GM18867 (cell line): ENCODE data around the gene TAGLN.

Source experiments
- ATAC-seq: cut with Tn5 transposase; IDR thresholded peaks from one replicate; pipeline ENCODE4 v1.9.1; 2021; ENCODE audit warnings: mild to moderate bottlenecking, moderate library complexity; ENCODE audit not compliant: unreplicated experiment

Gene TAGLN

DNA sequence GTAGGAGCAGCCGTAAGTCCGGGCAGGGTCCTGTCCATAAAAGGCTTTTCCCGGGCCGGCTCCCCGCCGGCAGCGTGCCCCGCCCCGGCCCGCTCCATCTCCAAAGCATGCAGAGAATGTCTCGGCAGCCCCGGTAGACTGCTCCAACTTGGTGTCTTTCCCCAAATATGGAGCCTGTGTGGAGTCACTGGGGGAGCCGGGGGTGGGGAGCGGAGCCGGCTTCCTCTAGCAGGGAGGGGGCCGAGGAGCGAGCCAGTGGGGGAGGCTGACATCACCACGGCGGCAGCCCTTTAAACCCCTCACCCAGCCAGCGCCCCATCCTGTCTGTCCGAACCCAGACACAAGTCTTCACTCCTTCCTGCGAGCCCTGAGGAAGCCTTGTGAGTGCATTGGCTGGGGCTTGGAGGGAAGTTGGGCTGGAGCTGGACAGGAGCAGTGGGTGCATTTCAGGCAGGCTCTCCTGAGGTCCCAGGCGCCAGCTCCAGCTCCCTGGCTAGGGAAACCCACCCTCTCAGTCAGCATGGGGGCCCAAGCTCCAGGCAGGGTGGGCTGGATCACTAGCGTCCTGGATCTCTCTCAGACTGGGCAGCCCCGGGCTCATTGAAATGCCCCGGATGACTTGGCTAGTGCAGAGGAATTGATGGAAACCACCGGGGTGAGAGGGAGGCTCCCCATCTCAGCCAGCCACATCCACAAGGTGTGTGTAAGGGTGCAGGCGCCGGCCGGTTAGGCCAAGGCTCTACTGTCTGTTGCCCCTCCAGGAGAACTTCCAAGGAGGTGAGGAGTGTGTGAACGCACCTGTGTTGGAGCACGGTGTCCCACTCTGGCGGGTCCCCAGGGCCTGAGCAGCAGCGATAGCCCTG, at the start of gene TAGLN:
Gene TAGLN (plus strand): TSS at position 318 of the 863 bp plus-strand sequence. CDS start 3,644 bp downstream, outside the sequence.
- ATAC-seq = no peak

DNA sequence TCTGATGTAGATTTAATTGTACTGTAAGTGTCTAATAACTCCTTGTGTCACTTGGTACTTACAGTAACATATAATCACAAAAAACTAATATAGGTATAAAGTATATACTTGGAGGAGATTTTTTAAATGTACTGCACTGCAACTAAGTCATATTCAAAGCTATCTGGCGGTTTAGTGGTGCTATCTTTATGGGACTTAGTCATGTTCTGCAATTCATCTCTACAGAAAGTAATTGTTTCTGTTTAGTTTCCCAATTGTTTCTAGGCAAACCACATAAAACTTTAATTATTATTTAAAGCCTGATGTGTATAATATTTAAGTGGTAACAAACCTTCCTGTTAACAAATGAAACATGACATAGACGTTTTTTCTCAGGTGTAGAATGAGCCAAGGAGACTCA, 47.1 kb upstream of the TAGLN start:
- no peak for ATAC-seq

GRCh38 chr11:117154468-117154867, 44.7 kb upstream of the TAGLN start:
- no peak for ATAC-seq

DNA sequence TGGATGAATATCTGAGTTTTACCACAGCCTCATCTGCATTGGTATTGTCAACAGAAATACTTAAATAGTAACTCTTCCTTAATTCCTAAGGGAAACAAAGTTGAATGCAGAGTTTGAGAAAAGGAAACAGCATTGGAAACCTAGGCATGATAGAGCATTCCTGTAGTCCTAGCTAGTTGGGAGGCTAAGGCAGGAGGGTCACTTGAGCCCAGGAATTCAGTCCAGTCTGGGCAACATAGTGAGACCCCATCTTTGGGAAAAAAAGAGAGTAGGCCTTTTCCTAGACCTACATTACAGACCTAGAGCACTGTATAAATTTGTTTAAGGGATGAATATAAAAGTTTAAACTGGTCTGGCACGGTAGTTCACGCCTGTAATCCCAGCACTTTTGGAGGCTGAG, 41.7 kb upstream of the TAGLN start:
- ATAC-seq = no peak

DNA sequence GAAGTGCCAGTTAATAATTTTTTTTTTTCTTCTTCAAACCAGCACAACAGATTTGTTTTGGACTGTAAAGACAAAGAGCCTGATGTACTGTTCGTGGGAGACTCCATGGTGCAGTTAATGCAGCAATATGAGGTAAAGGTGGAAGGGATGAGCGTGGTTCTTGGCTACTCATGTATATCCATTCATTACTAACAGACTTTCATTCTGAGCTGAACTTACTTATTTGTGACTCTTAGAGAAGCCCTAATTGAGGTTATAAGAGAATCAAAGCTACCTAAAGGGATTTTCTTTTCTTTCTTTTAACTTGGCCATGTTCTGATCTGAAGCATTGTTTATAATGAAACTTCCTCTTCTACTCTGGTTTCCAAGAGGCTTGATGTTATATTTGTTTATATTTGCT, 39.3 kb upstream of the TAGLN start:
- ATAC-seq = no peak

DNA sequence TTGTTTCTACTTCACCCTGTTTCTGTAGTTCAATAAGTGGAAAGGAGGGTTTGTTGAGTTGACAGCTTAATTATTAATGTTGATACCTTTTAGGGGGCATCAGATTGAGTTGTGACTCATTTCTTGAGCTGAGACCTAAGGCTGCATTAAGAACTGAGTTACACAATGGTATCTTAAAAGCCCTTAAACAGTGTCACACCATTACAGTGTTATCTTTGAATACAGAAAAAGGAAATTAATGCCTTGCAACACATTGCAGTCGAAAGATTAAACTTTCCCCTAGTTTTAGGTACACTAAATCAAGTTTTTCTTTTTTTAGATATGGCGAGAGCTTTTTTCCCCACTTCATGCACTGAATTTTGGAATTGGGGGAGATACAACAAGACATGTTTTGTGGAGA, 38.3 kb upstream of the TAGLN start:
- ATAC-seq = no peak

DNA sequence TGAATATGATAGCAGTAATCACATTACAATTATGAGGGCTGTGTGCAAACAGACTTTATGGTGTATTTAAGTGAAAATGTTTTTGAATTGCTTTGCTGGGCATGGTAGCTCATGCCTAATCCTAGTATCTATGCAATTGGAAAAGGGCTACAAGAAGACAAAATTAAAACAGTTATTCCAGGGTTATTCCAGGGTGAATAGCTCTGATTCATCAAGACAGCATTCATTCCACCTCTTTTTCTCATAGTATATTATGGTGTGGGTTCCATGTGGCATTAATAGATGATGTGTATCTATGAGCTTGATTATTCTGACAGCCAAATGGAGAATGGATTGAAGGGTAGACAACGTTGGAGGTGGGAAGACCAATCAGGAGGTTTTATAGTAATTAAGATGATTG, 32.7 kb upstream of the TAGLN start:
- no peak for ATAC-seq

DNA sequence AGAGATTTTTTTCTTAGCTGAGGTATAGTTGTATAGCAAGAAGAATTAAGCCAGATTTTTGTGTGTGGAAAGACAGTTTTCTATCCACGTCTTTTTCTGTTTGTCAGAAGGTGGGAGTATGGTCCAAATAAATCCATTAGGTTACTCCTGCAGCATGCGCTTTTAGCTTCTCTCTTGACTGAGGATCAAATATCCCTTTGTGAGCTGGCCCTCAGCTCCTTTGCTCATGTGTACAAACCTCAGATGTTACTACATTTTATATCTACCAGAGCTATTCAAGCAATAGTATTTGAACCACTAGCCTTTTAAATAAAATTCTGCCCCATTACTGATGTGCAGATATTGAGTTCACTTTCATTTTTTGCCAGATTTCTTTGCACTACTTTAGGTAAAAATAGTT, 29.4 kb upstream of the TAGLN start:
- no peak for ATAC-seq

DNA sequence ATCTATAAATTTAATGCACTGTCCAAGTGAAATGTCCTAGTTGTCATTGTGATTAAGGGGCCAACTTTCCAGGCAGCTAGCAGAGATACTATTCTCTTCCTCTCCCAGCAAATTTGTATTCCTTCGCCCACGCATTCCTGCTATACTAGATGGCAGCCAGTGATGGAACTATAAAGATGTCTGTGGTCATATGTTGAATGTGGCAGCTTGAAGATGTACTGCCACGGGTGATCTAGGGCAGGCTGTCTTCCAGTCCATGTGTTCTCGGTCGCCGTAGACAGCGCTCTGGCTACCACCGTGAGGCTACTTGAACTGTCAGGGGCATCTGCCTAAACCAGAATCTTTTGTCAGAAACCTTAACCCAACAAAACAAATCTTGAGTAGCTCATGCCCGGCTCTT, 29.0 kb upstream of the TAGLN start:
- no peak for ATAC-seq

GRCh38 chr11:117171007-117171403, 28.2 kb upstream of the TAGLN start:
- no peak for ATAC-seq

GRCh38 chr11:117171404-117172061, 27.6 kb upstream of the TAGLN start:
- no peak for ATAC-seq

DNA sequence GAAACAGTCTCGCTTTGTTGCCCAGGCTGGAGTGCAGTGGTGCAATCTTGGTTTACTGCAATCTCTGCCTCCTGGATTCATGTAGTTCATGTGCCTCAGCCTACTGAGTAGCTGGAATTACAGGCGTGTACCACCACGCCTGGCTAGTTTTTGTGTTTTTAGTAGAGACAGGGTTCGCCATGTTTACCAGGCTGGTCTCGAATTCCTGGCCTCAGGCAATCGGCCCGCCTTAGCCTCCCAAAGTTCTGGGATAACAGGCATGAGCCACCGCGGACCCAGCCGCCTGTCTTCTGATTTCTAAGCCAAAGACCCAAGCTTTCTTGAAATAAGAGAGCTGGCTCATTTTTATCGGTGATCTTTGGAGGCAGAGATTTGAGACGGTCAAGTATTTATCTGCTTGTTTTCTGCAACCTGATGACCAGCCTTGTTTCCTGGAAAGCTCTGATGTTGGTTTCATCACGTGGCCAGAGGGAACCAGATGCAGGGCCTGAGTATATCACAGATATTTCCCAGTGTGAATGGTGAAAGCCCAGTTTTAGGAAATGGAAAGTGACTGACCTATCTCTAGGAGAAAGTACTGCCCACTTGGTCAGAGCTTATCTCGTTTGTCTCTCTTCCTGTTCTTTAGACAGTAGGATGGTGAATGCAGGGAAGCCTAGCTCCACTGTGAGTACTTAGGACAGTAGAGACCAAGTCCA, 26.3 kb upstream of the TAGLN start:
- ATAC-seq = no peak

DNA sequence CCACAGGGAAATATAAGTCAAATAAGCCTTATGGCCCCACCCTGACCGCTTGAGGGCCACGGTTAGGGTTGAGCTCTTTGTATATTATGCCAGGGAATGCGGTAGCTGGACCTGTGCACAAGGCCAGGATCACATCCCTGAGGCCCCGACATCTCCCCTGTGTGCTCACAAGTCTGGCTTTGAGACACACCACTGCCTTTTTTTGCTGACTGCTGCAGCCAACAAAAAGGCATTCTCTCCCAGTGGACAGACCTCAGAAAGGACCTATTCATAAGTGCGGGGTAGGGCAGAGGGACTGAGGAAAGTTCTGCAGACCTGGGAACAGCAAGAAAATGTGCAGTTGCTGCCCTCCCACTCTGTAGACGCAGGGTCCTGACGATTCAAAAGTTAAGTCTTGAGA, 24.1 kb upstream of the TAGLN start:
- no peak for ATAC-seq

- no peak for ATAC-seq
Measured at GRCh38 chr11:117175781-117176180, 23.4 kb upstream of the TAGLN start.

DNA sequence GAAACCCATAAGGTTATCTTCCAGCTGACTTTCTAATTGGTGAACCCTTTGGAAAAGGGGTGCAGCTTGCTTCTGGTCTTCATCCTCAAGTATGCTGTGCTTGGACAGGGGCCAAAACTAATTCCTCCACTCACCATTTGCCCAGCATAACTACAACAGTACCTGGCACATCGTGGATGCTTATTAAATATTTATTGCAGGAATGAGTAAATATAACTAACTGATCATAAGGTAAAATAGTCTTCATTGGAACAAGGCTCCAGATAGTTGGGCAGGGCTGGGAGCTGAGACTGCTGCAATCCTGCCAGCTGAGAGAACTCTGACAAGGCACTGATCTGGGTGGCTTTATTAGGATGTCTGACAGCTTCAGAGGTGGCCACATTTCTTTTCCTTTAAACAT, 23.0 kb upstream of the TAGLN start:
- ATAC-seq = no peak

GRCh38 chr11:117177534-117178209, 21.5 kb upstream of the TAGLN start:
- no peak for ATAC-seq

DNA sequence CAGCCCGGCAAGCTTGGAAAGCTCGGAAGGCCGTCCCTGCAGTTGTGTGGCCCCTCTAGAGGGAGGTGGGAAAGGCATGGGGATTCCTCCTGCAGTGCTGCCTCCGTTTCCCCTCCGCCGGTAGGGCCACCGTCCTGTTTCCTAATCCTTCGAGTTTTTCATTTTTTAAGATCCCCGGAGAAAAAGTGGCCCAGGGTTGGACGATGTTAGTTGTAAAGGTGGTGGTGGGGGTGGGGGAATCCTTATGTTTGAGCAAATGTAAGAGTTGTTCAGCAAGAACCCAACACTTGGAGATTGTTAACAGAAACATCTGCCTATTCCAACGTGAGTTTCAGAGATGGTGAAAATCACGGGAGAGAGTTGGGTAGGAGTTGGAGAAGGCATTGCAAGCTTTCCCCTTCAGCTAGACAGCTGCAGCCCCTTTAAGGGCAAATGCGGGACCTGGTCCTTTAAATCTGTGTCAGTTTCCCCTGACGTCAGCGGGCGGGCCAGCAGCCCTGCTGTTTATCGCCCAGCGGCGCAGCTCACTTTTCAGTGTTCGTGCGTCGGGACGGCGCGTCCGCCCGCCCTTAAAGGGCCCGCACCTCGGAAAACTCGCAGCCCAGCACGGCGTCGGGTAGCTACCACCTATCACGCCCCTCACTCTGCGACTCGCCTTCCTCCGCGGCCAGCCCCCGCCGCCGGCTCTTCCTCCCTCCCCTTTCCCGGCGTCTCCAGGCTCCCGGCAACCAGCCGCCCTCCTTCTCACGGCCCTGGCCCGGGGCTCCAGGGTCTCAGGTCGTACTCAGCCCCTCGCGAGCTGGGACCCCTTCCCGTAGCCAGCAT, 20.7 kb upstream of the TAGLN start, which contains the start of gene SIDT2:
Gene SIDT2 (plus strand): TSS at position 534 of the 825 bp plus-strand sequence. CDS start 521 bp downstream, outside the sequence.
- ATAC-seq = peak; percentile 90

DNA sequence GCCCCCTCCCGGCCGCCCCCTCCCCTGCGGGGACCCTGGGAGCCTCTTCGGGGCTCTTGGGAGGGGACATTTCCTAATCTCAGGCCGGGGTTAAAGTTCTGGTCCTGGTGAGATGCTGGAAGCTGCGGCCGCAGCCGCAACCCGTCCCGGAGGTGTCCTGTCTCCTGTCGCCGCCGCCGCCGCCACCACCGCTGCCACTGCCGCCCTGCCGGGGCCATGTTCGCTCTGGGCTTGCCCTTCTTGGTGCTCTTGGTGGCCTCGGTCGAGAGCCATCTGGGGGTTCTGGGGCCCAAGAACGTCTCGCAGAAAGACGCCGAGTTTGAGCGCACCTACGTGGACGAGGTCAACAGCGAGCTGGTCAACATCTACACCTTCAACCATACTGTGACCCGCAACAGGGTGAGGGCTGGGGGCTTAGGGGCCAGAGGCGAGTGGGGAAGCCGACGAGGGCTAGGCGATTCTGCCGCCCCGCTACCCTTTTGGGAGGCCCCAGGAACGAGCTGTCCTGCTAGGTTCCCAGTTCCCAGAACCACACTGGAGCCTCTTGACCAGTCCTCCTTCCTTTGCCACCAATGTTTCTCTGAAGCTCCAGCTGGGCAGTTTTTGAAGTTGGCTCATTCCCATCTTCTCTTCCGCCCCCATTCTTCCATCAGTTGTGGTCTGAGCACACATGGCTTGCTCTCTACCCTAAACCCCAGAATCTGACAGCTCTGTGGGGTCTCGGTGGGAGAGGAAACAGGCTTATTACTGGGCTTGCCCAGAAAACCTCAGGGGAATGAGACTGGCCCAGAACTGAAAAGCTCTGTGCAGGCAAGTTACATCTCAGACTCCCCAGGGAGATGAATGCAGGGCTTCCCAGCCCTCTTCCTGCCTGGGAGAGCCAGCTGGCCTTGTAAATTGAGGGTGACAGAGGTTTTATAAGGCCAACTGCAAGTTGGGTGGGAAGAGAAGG, 19.8 kb upstream of the TAGLN start:
- ATAC-seq = peak; percentile 28

DNA sequence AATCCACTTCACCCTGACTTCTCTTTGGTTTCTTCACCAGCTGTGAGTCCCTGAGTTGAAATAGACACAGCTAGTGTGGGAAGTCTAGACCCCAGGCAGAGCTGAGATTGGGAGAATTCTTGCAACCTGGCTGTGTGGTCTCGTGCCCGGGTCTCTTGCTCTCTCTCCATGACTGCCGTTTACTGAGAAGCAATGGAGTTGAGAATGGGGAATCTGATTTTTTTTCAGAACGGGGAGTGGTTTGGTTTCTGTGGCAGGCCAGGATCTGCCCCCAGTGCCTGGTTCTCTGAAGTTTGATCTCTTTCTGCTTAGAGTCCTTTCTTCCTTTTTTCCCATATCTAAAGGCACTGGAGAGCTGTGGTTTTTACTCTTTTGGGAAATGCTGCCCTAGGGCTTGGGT, 19.1 kb upstream of the TAGLN start:
- no peak for ATAC-seq
